GM10248 (cell line): ENCODE results near the gene SGIP1.

ENCODE experiments used
- CTCF ChIA-PET: fragments of 300-600 bp; sonication (Branson Sonifier 250); formaldehyde crosslinking; extraction: SDS; loops from one replicate; lab custom pipeline; 2021; ENCODE audit warnings: antibody characterized with exemption; lab: Yijun Ruan, JAX
- POLR2A ChIA-PET: fragments of 350-650 bp; sonication (Branson Sonifier 250); formaldehyde crosslinking; extraction: SDS; loops from one replicate; lab custom pipeline; 2020; ENCODE audit warnings: antibody characterized with exemption; lab: Yijun Ruan, JAX
- DNase-seq: peaks from one replicate; pipeline ENCODE4 v3.0.0; 2012; ENCODE audit errors: extremely low spot score
- CTCF ChIP-seq: IDR thresholded peaks from 2 replicates; pipeline ENCODE4 v1.5.1; 2012; ENCODE audit warnings: mild to moderate bottlenecking, low read depth; ENCODE audit errors: extremely low read depth, missing control alignments, control extremely low read depth

The SGIP1 gene

GRCh38 chr1:66503841-66504470 lies 30.0 kb upstream of the SGIP1 start:
- ChIA-PET POLR2A (no interaction called here), CTCF (interaction anchor here (0.6 to 4.4 kb wide), 32 partner anchors 9 to 551 kb away, joined by 3 to 34 read pairs (median 5); partner anchors contain the start of gene SGIP1)
- TF ChIP-seq CTCF, result peak; percentile 69
- DNase-seq, result peak; percentile 18

DNA sequence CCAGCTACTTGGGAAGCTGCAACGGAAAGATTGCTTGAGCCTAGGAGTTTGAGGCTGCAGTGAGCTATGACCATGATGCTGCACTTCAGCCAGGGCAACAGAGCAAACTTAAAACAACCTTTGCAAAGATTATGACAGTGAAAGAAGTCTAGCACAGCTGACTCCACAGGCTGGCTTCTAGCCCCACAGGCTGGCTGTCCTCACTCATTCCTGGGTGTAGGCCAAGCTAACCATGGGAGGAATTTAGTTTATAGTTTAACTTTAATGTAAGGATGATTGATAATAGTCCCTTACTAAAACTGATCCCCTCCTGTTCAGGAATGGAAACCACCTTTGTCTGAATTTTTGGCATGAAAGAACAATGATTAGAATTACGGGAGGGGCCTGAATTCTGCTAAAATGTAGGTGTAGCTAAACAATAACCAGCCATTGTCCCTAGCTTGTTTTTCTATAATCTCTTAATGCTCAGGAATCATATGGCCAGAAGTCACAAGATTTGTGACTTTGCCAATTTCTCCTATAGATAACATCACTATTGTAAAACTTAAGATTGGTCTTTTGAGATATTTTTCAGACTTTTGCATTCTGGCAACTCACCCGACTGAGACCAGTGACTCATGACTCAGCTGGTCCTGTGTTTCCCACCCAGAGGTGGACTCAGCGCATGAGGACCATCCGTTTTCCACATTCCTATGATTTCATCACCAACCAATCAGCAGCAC lies 28.1 kb upstream of the SGIP1 start:
- no peak for DNase-seq
- TF ChIP-seq CTCF, result no peak
- ChIA-PET CTCF (interaction anchor here (1.2 to 4.4 kb wide), 7 partner anchors 9 to 545 kb away, joined by 3 to 34 read pairs (median 6); no protein-coding TSS in a partner anchor), POLR2A (no interaction called here)

- CTCF ChIA-PET, result interaction anchor here (0.7 to 4.4 kb wide), 7 partner anchors 10 to 546 kb away, joined by 3 to 34 read pairs (median 6); no protein-coding TSS in a partner anchor
- POLR2A ChIA-PET, result no interaction called here
- DNase-seq, result no peak
- TF ChIP-seq CTCF, result no peak
Measured at GRCh38 chr1:66506393-66506687, 27.6 kb upstream of the SGIP1 start.

GRCh38 chr1:66506991-66507390 lies 27.0 kb upstream of the SGIP1 start:
- POLR2A ChIA-PET, result no interaction called here

GRCh38 chr1:66510407-66510806 lies 23.5 kb upstream of the SGIP1 start:
- DNase-seq, result no peak
- ChIA-PET POLR2A (no interaction called here), CTCF (interaction anchor here (1.3 kb wide), 1 partner anchor 12 kb away, joined by 3 read pairs; no protein-coding TSS in a partner anchor)
- TF ChIP-seq CTCF, result no peak

More at GRCh38 chr1:66506991-66507390, 27.0 kb upstream of the SGIP1 start:
- CTCF ChIA-PET, result interaction anchor here (0.7 to 4.4 kb wide), 8 partner anchors 11 to 546 kb away, joined by 3 to 34 read pairs (median 6); no protein-coding TSS in a partner anchor
- no peak for DNase-seq
- no peak for TF ChIP-seq CTCF

- ChIA-PET POLR2A (no interaction called here), CTCF (no interaction called here)
- no peak for DNase-seq
- TF ChIP-seq CTCF, result no peak
Measured at GRCh38 chr1:66511118-66511517, 22.8 kb upstream of the SGIP1 start.
